H9 (cell line): ENCODE results near the gene ANKRD11. TPM values are rescaled to one million over a fixed set of nuclear protein-coding genes. Genes with fewer than 3 reads are reported as not detected.

Source experiments
- DNase-seq: peaks from one replicate; pipeline ENCODE4 v3.0.0-alpha.2; 2017
- H2AFZ ChIP-seq: one replicate; pipeline ENCODE4 v1.6.1; 2013; ENCODE audit warnings: mild to moderate bottlenecking, low read length, control low read depth, moderate library complexity
- H2AK5ac ChIP-seq: 2 replicates; pipeline ENCODE4 v1.6.1; 2013; ENCODE audit warnings: low read length, control low read depth, mixed read lengths; ENCODE audit not compliant: insufficient read length
- H2BK120ac ChIP-seq: one replicate; pipeline ENCODE4 v1.6.1; 2013; ENCODE audit warnings: low read depth, mild to moderate bottlenecking, low read length, control low read depth, inconsistent platforms; ENCODE audit not compliant: poor library complexity, severe bottlenecking
- H2BK12ac ChIP-seq: 2 replicates; pipeline ENCODE4 v1.6.1; 2013; ENCODE audit warnings: low read length, control low read depth, mixed read lengths, low read depth; ENCODE audit not compliant: insufficient read length
- H2BK15ac ChIP-seq: 2 replicates; pipeline ENCODE4 v1.6.1; 2013; ENCODE audit warnings: low read depth, low read length, control low read depth
- H2BK20ac ChIP-seq: one replicate; pipeline ENCODE4 v1.6.1; 2013; ENCODE audit warnings: low read depth, mild to moderate bottlenecking, low read length, control low read depth, inconsistent platforms; ENCODE audit not compliant: poor library complexity, severe bottlenecking
- H2BK5ac ChIP-seq: 2 replicates; pipeline ENCODE4 v1.6.1; 2013; ENCODE audit warnings: low read length, control low read depth, mixed read lengths; ENCODE audit not compliant: insufficient read length
- H3K14ac ChIP-seq: 2 replicates; pipeline ENCODE4 v1.6.1; 2013; ENCODE audit warnings: low read length, control low read depth; ENCODE audit not compliant: insufficient read depth
- H3K18ac ChIP-seq: 2 replicates; pipeline ENCODE4 v1.6.1; 2013; ENCODE audit warnings: low read depth, mild to moderate bottlenecking, mixed read lengths, low read length, control low read depth; ENCODE audit not compliant: insufficient read length
- H3K23ac ChIP-seq: 2 replicates; pipeline ENCODE4 v1.6.1; 2013; ENCODE audit warnings: low read length, control low read depth, mixed read lengths, low read depth; ENCODE audit not compliant: insufficient read length
- H3K23me2 ChIP-seq: 2 replicates; pipeline ENCODE4 v1.6.1; 2013; ENCODE audit warnings: low read depth, mild to moderate bottlenecking, mixed read lengths, low read length, control low read depth; ENCODE audit not compliant: insufficient read length, poor library complexity, severe bottlenecking
- H3K27ac ChIP-seq: 2 replicates; pipeline ENCODE4 v1.5.1; 2013; ENCODE audit warnings: low read length, control low read depth, mixed read lengths, low read depth; ENCODE audit not compliant: insufficient read length
- H3K27me3 ChIP-seq: 2 replicates; pipeline ENCODE4 v1.6.1; 2013; ENCODE audit warnings: low read length, control low read depth, inconsistent platforms; ENCODE audit not compliant: insufficient read depth
- H3K4ac ChIP-seq: 2 replicates; pipeline ENCODE4 v1.6.1; 2013; ENCODE audit warnings: low read depth, mild to moderate bottlenecking, control low read depth, inconsistent platforms, low read length, moderate library complexity
- H3K4me1 ChIP-seq: 2 replicates; pipeline ENCODE4 v1.6.1; 2013; ENCODE audit warnings: low read length, control low read depth, inconsistent platforms; ENCODE audit not compliant: insufficient read depth
- H3K4me2 ChIP-seq: 2 replicates; pipeline ENCODE4 v1.6.1; 2013; ENCODE audit warnings: low read length, control low read depth, mixed read lengths; ENCODE audit not compliant: insufficient read length, insufficient read depth
- H3K56ac ChIP-seq: 2 replicates; pipeline ENCODE4 v1.6.1; 2013; ENCODE audit warnings: low read depth, mild to moderate bottlenecking, mixed read lengths, low read length, control low read depth; ENCODE audit not compliant: insufficient read length
- H3K79me1 ChIP-seq: 2 replicates; pipeline ENCODE4 v1.6.1; 2013; ENCODE audit warnings: low read depth, mild to moderate bottlenecking, moderate library complexity, low read length, control low read depth, inconsistent platforms; ENCODE audit not compliant: insufficient read depth, poor library complexity, severe bottlenecking
- H3K79me2 ChIP-seq: 2 replicates; pipeline ENCODE4 v1.6.1; 2013; ENCODE audit warnings: low read length, control low read depth, inconsistent platforms; ENCODE audit not compliant: insufficient read depth
- H3K9ac ChIP-seq: 2 replicates; pipeline ENCODE4 v1.6.1; 2013; ENCODE audit warnings: low read length, control low read depth, mixed read lengths; ENCODE audit not compliant: insufficient read length; ENCODE audit errors: extremely low read depth
- H3K9me3 ChIP-seq: one replicate; pipeline ENCODE4 v1.6.1; 2013; ENCODE audit warnings: low read depth, low read length, inconsistent platforms; ENCODE audit not compliant: control insufficient read depth
- H3T11ph ChIP-seq: one replicate; pipeline ENCODE4 v1.6.1; 2013; ENCODE audit warnings: mild to moderate bottlenecking, low read length, control low read depth, inconsistent platforms
- H4K20me1 ChIP-seq: one replicate; pipeline ENCODE4 v1.6.1; 2013; ENCODE audit not compliant: control insufficient read depth, insufficient read length, insufficient read depth
- H4K5ac ChIP-seq: 2 replicates; pipeline ENCODE4 v1.6.1; 2013; ENCODE audit warnings: low read depth, mild to moderate bottlenecking, mixed read lengths, low read length, control low read depth; ENCODE audit not compliant: insufficient read length
- H4K8ac ChIP-seq: replicated peaks from 2 replicates; pipeline ENCODE4 v1.6.1; 2013; ENCODE audit warnings: low read length, control low read depth, mixed read lengths, low read depth; ENCODE audit not compliant: insufficient read length
- H4K91ac ChIP-seq: 2 replicates; pipeline ENCODE4 v1.6.1; 2013; ENCODE audit warnings: low read depth, mild to moderate bottlenecking, moderate library complexity, mixed read lengths, low read length, control low read depth; ENCODE audit not compliant: insufficient read length
- H3K27ac Mint-ChIP-seq, 3 experiments: 2 replicates in 2 of 3; 3 replicates in 1 of 3; pipeline ENCODE4 v1.8.0; 2020 to 2021; ENCODE audit warnings: mixed read lengths in 3 of 3, mild to moderate bottlenecking in 1 of 3, moderate library complexity in 1 of 3
- H3K27me3 Mint-ChIP-seq: 2 replicates; pipeline ENCODE4 v1.8.0; 2021; ENCODE audit warnings: low read depth, mild to moderate bottlenecking, moderate library complexity, mixed read lengths
- H3K36me3 Mint-ChIP-seq, 3 experiments: 2 replicates in 2 of 3; 3 replicates in 1 of 3; pipeline ENCODE4 v1.8.0; 2020 to 2021; ENCODE audit warnings: low read depth in 3 of 3, mixed read lengths in 3 of 3; ENCODE audit not compliant: insufficient read depth in 1 of 3
- H3K4me1 Mint-ChIP-seq, 2 experiments: 2 replicates each; pipeline ENCODE4 v1.8.0; 2020; ENCODE audit warnings: mixed read lengths in 2 of 2
- H3K4me3 Mint-ChIP-seq, 2 experiments: 2 replicates in 1 of 2; 3 replicates in 1 of 2; pipeline ENCODE4 v1.8.0; 2020 to 2021; ENCODE audit warnings: mild to moderate bottlenecking in 2 of 2, mixed read lengths in 2 of 2, moderate library complexity in 1 of 2
- H3K9me3 Mint-ChIP-seq, 2 experiments: 2 replicates in 1 of 2; 3 replicates in 1 of 2; pipeline ENCODE4 v1.8.0; 2020; ENCODE audit warnings: mild to moderate bottlenecking in 2 of 2, mixed read lengths in 2 of 2, moderate library complexity in 1 of 2
- WGBS: extraction: QIAGEN DNeasy Blood & Tissue Kit; methylation state at CpG from one replicate; pipeline ENCODE4 v1.1.7; 2013; ENCODE audit warnings: missing lambda C conversion rate, low lambda C conversion rate, mixed read lengths; ENCODE audit not compliant: insufficient read length; ENCODE audit errors: extremely low coverage; 5-methylcytosine and 5-hydroxymethylcytosine counted together
- total RNA-seq: library from RNA; stranded (reverse); gene quantifications from 2 replicates; pipeline ENCODE4 v1.2.1, GENCODE V29; 2021
- TF ChIP-seq, protein P1 (sequence below): fragments of 200-600 bp; sonication (generic); conservative IDR thresholded peaks from 3 replicates; pipeline ENCODE4 v1.8.0; 2021; ENCODE audit warnings: antibody characterized with exemption, mild to moderate bottlenecking

Gene ANKRD11
- total RNA-seq, 1 experiment from 2014 or later: 181 TPM

- no peaks in the 10 kb centered on the region for H3K4me1 ChIP-seq
- TF ChIP-seq, protein P1, sequence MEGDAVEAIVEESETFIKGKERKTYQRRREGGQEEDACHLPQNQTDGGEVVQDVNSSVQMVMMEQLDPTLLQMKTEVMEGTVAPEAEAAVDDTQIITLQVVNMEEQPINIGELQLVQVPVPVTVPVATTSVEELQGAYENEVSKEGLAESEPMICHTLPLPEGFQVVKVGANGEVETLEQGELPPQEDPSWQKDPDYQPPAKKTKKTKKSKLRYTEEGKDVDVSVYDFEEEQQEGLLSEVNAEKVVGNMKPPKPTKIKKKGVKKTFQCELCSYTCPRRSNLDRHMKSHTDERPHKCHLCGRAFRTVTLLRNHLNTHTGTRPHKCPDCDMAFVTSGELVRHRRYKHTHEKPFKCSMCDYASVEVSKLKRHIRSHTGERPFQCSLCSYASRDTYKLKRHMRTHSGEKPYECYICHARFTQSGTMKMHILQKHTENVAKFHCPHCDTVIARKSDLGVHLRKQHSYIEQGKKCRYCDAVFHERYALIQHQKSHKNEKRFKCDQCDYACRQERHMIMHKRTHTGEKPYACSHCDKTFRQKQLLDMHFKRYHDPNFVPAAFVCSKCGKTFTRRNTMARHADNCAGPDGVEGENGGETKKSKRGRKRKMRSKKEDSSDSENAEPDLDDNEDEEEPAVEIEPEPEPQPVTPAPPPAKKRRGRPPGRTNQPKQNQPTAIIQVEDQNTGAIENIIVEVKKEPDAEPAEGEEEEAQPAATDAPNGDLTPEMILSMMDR: no peak
- no peak overlapping the region for H3K27ac Mint-ChIP-seq
- no peak overlapping the region for H3T11ph ChIP-seq
- no peak overlapping the region for H2BK120ac ChIP-seq
- H2BK5ac ChIP-seq: no peak overlapping the region
- no peaks in the 10 kb centered on the region for H3K27me3 ChIP-seq
- no peaks in the 10 kb centered on the region for H3K79me2 ChIP-seq
- H4K91ac ChIP-seq: no peak overlapping the region
- H3K14ac ChIP-seq: no peak overlapping the region
- H2BK12ac ChIP-seq: no peak overlapping the region
- peaks cover 0 to 6% of the 10 kb centered on the region in 2 experiments; a peak in 2 of 4 replicates for H3K4me1 Mint-ChIP-seq
- H3K23me2 ChIP-seq: peaks cover 6% of the 10 kb centered on the region
- H2BK15ac ChIP-seq: no peak overlapping the region
- DNase-seq: no peak
- H3K9me3 Mint-ChIP-seq: peaks cover 13 to 17% of the 10 kb centered on the region in 2 experiments
- H3K79me1 ChIP-seq: no peaks in the 10 kb centered on the region
- H3K27me3 Mint-ChIP-seq: no peaks in the 10 kb centered on the region
- no CpG with 5 or more reads among the region's 3 CpGs for WGBS
- H3K18ac ChIP-seq: no peak overlapping the region
- H3K56ac ChIP-seq: no peak overlapping the region
- H3K4me2 ChIP-seq: no peak overlapping the region
- no peak overlapping the region for H2AK5ac ChIP-seq
- no peak overlapping the region for H3K4ac ChIP-seq
- peaks cover 9% of the 10 kb centered on the region for H3K9me3 ChIP-seq
- peaks cover 21 to 30% (median 23%) of the 10 kb centered on the region in 3 experiments for H3K36me3 Mint-ChIP-seq
- H3K27ac ChIP-seq: no peak overlapping the region
- no peak overlapping the region for H2AFZ ChIP-seq
- H3K23ac ChIP-seq: no peak overlapping the region
- H4K20me1 ChIP-seq: no peaks in the 10 kb centered on the region
- H2BK20ac ChIP-seq: no peak overlapping the region
- no peak overlapping the region for H4K8ac ChIP-seq
- H4K5ac ChIP-seq: no peak overlapping the region
- no peak overlapping the region for H3K9ac ChIP-seq
- no peak overlapping the region for H3K4me3 Mint-ChIP-seq
Measured at GRCh38 chr16:89237733-89238132, 252.6 kb downstream of the ANKRD11 start.
